Hepatocyte (in vitro differentiated cells): Measurements from ENCODE around the gene DMXL1. TPM values are rescaled to one million over a fixed set of nuclear protein-coding genes. Genes with fewer than 3 reads are reported as not detected.

ENCODE experiments used
- DNase-seq: peaks from one replicate; pipeline ENCODE4 v3.0.0-alpha.2; 2016; ENCODE audit warnings: low spot score
- H2AFZ ChIP-seq: fragments of 200-600 bp; sonication (generic); 2 replicates; pipeline ENCODE4 v1.6.0; 2016; ENCODE audit warnings: antibody characterized with exemption, mild to moderate bottlenecking
- H3K27ac ChIP-seq: fragments of 200-600 bp; sonication (generic); 2 replicates; pipeline ENCODE4 v1.5.1; 2016; ENCODE audit warnings: mild to moderate bottlenecking
- H3K27me3 ChIP-seq: fragments of 200-600 bp; sonication (generic); 2 replicates; pipeline ENCODE4 v1.6.1; 2016
- H3K36me3 ChIP-seq: fragments of 200-600 bp; sonication (generic); replicated peaks from 2 replicates; pipeline ENCODE4 v1.5.1; 2016; ENCODE audit warnings: low read depth; ENCODE audit not compliant: insufficient read depth
- H3K4me1 ChIP-seq: fragments of 200-600 bp; sonication (generic); 2 replicates; pipeline ENCODE4 v1.5.1; 2016; ENCODE audit warnings: mild to moderate bottlenecking, moderate library complexity; ENCODE audit not compliant: insufficient read depth
- H3K4me2 ChIP-seq: fragments of 200-600 bp; sonication (generic); 2 replicates; pipeline ENCODE4 v1.6.0; 2016
- H3K4me3 ChIP-seq: fragments of 200-600 bp; sonication (generic); 2 replicates; pipeline ENCODE4 v1.5.1; 2016; ENCODE audit warnings: mild to moderate bottlenecking
- H3K79me2 ChIP-seq: fragments of 200-600 bp; sonication (generic); 2 replicates; pipeline ENCODE4 v1.6.0; 2017; ENCODE audit warnings: mild to moderate bottlenecking
- H3K9me2 ChIP-seq: fragments of 200-600 bp; sonication (generic); replicated peaks from 2 replicates; pipeline ENCODE4 v1.6.0; 2017; ENCODE audit warnings: mild to moderate bottlenecking; ENCODE audit not compliant: insufficient read depth
- H3K9me3 ChIP-seq: fragments of 200-600 bp; sonication (generic); 2 replicates; pipeline ENCODE4 v1.5.1; 2016; ENCODE audit warnings: low read depth, mild to moderate bottlenecking
- H4K20me1 ChIP-seq: fragments of 200-600 bp; sonication (generic); 2 replicates; pipeline ENCODE4 v1.6.0; 2016; ENCODE audit warnings: mild to moderate bottlenecking; ENCODE audit not compliant: insufficient read depth, poor library complexity, severe bottlenecking
- CTCF ChIP-seq: fragments of 200-600 bp; sonication (generic); IDR thresholded peaks from 2 replicates; pipeline ENCODE4 v1.5.1; 2016; ENCODE audit warnings: antibody characterized with exemption, mild to moderate bottlenecking; ENCODE audit not compliant: poor library complexity
- EZH2 ChIP-seq: fragments of 200-600 bp; sonication (generic); IDR thresholded peaks from 2 replicates; pipeline ENCODE4 v1.6.1; 2016; ENCODE audit warnings: antibody characterized with exemption, mild to moderate bottlenecking, borderline replicate concordance
- EZH2phosphoT487 ChIP-seq: fragments of 200-600 bp; sonication (generic); IDR thresholded peaks from one replicate; pipeline ENCODE4 v1.6.1; 2018; ENCODE audit warnings: antibody characterized with exemption, mild to moderate bottlenecking, low read depth, moderate library complexity; ENCODE audit not compliant: unreplicated experiment, severe bottlenecking
- WGBS: methylation state at CpG from one replicate; pipeline ENCODE4 v1.1.6; 2016; ENCODE audit warnings: low lambda C conversion rate; ENCODE audit errors: missing lambda C conversion rate; 5-methylcytosine and 5-hydroxymethylcytosine counted together
- polyA plus RNA-seq: library from polyadenylated mRNA; unstranded; fragments of >200 nt; fragmentation: Nextera tagmentation; extraction: Ambion mirVana; gene quantifications from 2 replicates; pipeline ENCODE4 v1.2.1, GENCODE V29; 2016
- total RNA-seq: library from RNA; depleted of rRNA; stranded (reverse); fragments of >200 nt; gene quantifications from 2 replicates; pipeline ENCODE4 v1.2.3, GENCODE V29; 2014

DMXL1 gene
- total and polyA plus RNA-seq, 2 experiments from 2014 or later: 13.3 to 46.1 TPM

DNA sequence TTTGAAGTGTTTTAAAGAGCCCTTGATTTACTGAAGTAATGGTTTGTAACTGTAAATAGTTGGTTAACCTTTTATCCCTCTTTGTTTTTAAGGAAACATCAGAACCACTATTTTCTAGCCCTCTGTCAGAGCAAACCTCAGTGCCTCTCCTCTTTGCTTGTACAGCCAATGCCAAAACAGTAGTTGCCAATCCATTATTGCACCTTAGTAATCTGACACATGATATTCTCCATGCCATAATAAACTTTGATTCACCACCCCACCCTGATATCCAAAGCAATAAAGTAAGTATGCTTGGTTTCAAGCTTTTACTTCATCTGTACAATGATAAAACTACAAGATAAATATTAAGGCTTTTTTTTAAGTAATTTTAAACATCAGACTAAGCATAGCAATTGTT, 100.8 kb downstream of the DMXL1 start:
- Histone ChIP-seq H3K9me2 (no peaks in the 10 kb centered on the region), H3K79me2 (no peaks in the 10 kb centered on the region), H3K27me3 (no peaks in the 10 kb centered on the region), H2AFZ (no peak overlapping the region), H3K9me3 (no peaks in the 10 kb centered on the region), H3K4me2 (no peak overlapping the region), H3K4me1 (no peaks in the 10 kb centered on the region), H3K27ac (no peak overlapping the region), H3K4me3 (no peak overlapping the region), H4K20me1 (no peaks in the 10 kb centered on the region), H3K36me3 (no peaks in the 10 kb centered on the region)
- DNase-seq: no peak
- TF ChIP-seq EZH2phosphoT487 (no peak), EZH2 (no peak), CTCF (no peak)

- Histone ChIP-seq H3K9me2 (no peaks in the 10 kb centered on the region), H2AFZ (no peak overlapping the region), H3K9me3 (no peaks in the 10 kb centered on the region), H3K79me2 (no peaks in the 10 kb centered on the region), H3K4me3 (no peak overlapping the region), H3K4me1 (no peaks in the 10 kb centered on the region), H4K20me1 (no peaks in the 10 kb centered on the region), H3K27me3 (no peaks in the 10 kb centered on the region), H3K36me3 (no peaks in the 10 kb centered on the region), H3K27ac (no peak overlapping the region), H3K4me2 (no peak overlapping the region)
- DNase-seq: no peak
- WGBS: 91% methylated on average over 2 of the region's 2 CpGs
- no peak for TF ChIP-seq EZH2
Observed at GRCh38 chr5:119174578-119175163, 103.8 kb downstream of the DMXL1 start.

GRCh38 chr5:119176785-119177184, 105.9 kb downstream of the DMXL1 start:
- H2AFZ ChIP-seq: no peak overlapping the region
- no peak for DNase-seq
- WGBS: 93% methylated on average over 3 of the region's 3 CpGs
- no peak overlapping the region for H3K4me2 ChIP-seq
- H3K9me3 ChIP-seq: no peaks in the 10 kb centered on the region
- no peaks in the 10 kb centered on the region for H4K20me1 ChIP-seq
- H3K4me3 ChIP-seq: no peak overlapping the region
- H3K27ac ChIP-seq: no peak overlapping the region
- no peaks in the 10 kb centered on the region for H3K4me1 ChIP-seq
- H3K36me3 ChIP-seq: no peaks in the 10 kb centered on the region
- no peaks in the 10 kb centered on the region for H3K79me2 ChIP-seq
- TF ChIP-seq EZH2phosphoT487: no peak
- TF ChIP-seq CTCF: no peak
- H3K9me2 ChIP-seq: no peaks in the 10 kb centered on the region
- H3K27me3 ChIP-seq: no peaks in the 10 kb centered on the region

DNA sequence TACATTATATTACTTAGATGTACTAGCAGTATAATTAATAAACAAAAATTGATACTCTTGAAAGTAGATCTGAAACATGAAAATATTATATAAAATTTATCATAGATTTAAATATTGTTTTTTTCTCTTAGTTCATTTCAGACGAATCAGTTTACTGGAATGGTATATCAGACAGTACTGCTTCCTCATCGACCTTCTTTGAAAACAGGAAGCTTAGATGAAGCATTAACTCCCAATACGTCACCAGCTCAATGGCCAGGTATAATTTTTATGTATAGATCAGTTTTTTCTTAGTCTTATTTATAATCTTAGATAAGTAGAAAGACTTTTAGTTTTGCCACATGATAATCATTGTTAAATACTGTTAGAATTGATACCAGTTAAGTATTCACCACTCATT, 106.3 kb downstream of the DMXL1 start:
- Histone ChIP-seq H3K4me1 (no peaks in the 10 kb centered on the region), H2AFZ (no peak overlapping the region), H3K9me2 (no peaks in the 10 kb centered on the region), H3K36me3 (no peaks in the 10 kb centered on the region), H3K4me3 (no peak overlapping the region), H3K79me2 (no peaks in the 10 kb centered on the region), H3K9me3 (no peaks in the 10 kb centered on the region), H3K27me3 (no peaks in the 10 kb centered on the region), H3K4me2 (no peak overlapping the region), H4K20me1 (no peaks in the 10 kb centered on the region), H3K27ac (no peak overlapping the region)
- WGBS: 95% methylated on average over 3 of the region's 3 CpGs
- no peak for DNase-seq
- TF ChIP-seq CTCF: no peak
- no peak for TF ChIP-seq EZH2phosphoT487
- TF ChIP-seq EZH2: no peak
